ENCODE results near the gene ZNF546.
A peak's percentile ranks its signal among the peaks of the same experiment; 100 is the strongest.
"Not testable (repeated sequence)": the region's sequence is repeated elsewhere in the genome, so short reads cannot be mapped to it uniquely, and the experiment has no call there.

The ZNF546 gene

DNA sequence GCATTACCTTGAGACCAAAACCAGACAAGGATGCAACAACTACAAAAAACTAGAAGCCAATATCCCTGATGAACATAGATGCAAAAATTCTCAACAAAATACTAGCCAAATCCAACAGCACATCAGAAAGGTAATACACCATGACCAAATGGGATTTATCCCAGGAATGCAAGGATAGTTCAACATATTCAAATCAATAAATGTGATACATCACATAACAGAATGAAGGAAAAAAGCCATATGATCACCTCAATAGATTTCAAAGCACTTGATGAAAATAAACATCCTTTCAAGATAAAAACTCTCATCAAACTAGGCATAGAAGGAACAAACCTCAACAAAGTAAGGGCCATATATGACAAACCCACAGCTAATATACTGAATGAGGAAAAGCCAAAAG, 10.2 kb upstream of the ZNF546 start:
- DNase-seq (ENCODE audit: low spot score): no peak

- DNase-seq (ENCODE audit: low spot score): no peak
These were observed 9.7 kb upstream of the ZNF546 start for GRCh38 chr19:39987167-39987566.

DNA sequence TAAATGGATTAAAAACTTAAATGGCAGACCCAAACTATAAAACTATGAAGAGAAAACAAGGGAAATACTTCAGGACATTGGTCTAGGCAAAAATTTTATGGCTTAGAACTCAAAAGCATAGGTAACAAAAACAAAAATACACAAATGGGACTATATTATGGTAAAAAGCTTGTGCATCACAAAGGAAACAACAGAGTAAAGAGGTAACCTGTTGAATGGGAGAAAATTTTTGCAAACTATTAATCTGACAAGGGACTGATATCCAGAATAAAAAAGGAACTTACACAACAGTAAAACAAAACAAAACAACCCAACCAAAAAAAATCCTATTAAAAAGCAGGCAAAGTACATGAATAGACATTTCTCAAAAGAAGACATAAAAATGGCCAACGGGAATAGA, 9.3 kb upstream of the ZNF546 start:
- no peak for DNase-seq (ENCODE audit: low spot score)

- no peak for DNase-seq (ENCODE audit: low spot score)
These were observed 3.3 kb upstream of the ZNF546 start for GRCh38 chr19:39993605-39994004.

GRCh38 chr19:39994361-39994760, 2.5 kb upstream of the ZNF546 start:
- DNase-seq (ENCODE audit: low spot score): no peak

DNA sequence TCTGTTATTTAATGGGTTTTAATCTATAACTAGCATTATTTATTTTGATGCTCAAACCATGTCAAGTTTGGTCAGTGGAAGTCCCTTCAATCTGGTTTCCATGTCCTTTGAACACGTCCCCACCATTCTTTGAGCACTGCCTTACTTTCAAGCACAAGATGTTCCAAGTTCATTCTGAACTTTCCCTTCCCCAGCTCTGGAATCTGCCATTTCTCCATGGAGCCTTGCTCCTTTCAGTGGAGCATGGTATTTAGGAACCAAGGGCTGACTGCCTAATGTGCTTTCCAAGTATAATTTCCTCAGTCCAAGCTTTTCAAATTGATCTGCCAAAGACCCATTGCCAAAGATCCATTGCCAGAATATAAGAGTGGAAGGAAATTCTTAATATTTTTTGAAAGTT, 1.1 kb upstream of the ZNF546 start:
- no peak for DNase-seq (ENCODE audit: low spot score)

GRCh38 chr19:39996218-39996810, 546 bp upstream of the ZNF546 start:
- DNase-seq (ENCODE audit: low spot score): peak; percentile 45

GRCh38 chr19:39997638-39998216, 867 bp downstream of the ZNF546 start:
- peak; percentile 16 for DNase-seq (ENCODE audit: low spot score)

DNA sequence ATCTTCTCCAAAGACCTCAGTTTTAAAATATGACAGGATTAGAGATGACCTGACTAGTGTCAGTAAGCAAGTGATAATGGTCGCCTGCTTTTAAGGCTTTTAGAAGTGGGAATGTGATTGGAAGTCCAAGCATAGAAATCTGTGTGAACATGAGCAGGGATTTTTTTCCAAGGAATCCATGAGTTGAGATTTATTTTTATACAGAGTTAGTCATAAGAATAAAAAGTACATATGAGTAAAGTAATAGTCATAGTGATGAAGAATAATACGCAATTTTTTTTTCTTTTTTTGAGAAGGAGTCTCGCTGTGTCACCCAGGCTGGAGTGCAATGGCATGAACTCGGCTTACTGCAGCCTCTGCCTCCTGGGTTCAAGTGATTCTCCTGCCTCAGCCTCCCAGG, 1.6 kb downstream of the ZNF546 start:
- no peak for DNase-seq (ENCODE audit: low spot score)

DNA sequence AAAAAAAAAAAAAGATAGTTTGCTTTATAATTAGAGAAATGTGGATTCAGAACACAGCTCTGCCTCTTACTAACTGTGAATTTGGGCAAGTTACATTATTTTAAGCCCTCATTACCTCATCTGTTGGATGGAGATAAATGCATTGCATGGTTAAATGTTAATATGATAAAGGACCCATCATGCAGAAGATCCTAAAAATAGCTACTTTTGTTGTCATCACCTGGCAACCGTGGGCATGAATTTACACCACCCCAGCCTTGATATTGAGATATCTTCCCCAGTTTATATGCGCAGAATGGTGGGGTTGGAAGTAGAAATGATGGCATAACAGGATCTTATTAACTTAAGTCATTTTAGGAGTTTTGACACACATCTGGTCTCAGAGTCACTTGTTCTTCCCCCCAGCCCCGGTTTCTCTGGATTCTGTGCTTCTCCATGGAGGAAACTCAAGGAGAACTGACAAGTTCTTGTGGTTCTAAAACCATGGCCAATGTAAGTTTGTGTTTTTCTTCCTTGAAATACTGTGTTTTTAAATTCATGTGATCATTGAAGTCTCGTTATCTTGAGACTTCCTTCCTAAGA, 8.9 kb downstream of the ZNF546 start:
- DNase-seq (ENCODE audit: low spot score): no peak

GRCh38 chr19:40006273-40006691, 9.4 kb downstream of the ZNF546 start:
- DNase-seq (ENCODE audit: low spot score): peak; percentile 11

DNA sequence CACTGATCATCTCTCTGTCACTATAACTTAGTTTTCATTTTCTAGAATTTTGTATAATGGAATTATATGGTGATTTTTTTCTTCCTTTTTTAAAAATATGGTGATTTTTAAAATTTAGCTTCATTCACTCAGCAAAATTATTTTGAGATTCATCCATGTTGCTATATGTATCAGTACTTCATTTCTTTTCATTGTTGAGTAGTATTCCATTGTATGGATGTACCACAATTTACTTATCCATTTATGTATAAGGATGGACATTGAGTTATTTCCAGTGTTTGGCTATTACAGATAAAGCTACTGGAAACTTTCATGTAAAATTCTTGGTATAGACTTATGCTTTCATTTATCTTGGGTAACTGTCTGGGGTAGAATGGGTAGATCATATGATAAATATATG, 12.8 kb downstream of the ZNF546 start:
- DNase-seq (ENCODE audit: low spot score): no peak

GRCh38 chr19:40013991-40014390, 17.1 kb downstream of the ZNF546 start:
- DNase-seq (ENCODE audit: low spot score): no peak

DNA sequence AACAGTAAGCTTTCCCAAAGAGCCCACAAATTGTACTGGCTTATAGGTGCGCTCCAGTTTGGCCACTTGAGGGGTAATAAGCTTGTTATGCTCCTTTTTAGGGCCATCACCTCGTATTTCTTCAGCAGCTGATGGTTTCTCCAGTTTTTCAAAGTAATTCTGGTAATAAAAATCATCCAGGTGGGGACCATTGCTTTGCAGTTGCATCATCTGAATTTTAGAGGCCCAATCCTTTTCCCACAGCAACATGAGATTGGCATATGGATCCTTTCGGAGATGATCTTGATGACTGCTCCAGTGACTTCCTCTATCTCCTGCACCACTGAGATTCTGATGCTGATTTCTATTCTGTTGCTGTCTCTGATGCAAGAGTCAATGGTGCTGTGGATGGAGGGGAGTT, 27.1 kb downstream of the ZNF546 start:
- no peak for DNase-seq (ENCODE audit: low spot score)

GRCh38 chr19:40025938-40026596, 29.2 kb downstream of the ZNF546 start:
- DNase-seq (ENCODE audit: low spot score): no peak

DNA sequence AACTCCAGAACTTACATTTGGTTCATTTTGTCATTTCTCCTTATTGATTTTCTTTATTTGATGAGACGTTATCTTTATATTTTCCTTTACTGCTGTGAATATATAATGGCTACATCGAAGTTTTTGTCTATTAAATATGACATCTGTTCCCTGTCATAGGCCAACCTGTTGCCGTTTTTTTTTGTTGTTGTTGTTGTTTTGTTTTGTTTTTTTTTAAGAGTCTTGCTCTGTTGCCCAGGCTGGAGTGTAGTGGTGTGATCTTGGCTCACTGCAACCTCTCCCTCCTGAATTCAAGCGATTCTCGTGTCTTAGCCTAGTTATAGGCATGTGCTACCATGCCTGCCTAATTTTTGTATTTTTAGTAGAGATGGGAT, 29.7 kb downstream of the ZNF546 start:
- no peak for DNase-seq (ENCODE audit: low spot score)

- no peak for DNase-seq (ENCODE audit: low spot score)
These were observed 37.2 kb downstream of the ZNF546 start for GRCh38 chr19:40033989-40034560.

DNA sequence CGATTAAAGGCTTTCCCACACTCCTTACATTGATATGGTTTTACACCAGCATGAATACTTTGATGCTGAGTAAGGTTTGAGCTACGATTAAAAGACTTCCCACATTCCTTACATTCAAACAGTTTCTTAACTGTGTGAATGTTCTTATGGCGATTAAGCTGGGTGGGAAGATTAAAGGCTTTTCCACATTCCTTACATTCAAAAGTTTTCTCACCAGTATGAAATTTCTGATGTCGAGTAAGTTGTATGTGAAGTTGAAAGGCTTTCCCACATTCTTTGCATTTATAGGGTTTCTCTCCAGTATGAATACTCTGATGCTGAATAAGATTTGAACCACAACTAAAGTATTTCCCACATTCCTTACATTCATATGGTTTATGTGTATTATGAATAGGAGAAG, 39.1 kb downstream of the ZNF546 start:
- no peak for DNase-seq (ENCODE audit: low spot score)

DNA sequence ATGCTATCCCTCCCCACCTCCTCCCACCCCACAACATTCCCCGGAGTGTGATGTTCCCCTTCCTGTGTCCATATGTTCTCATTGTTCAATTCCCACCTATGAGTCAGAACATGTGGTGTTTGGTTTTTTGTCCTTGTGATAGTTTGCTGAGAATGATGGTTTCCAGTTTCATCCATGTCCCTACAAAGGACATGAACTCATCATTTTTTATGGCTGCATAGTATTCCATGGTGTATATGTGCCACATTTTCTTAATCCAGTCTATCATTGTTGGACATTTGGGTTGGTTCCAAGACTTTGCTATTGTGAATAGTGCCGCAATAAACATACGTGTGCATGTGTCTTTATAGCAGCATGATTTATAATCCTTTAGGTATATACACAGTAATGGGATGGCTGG, 41.2 kb downstream of the ZNF546 start:
- DNase-seq (ENCODE audit: low spot score): not testable (repeated sequence)

GRCh38 chr19:40041718-40042117, 44.9 kb downstream of the ZNF546 start:
- DNase-seq (ENCODE audit: low spot score): not testable (repeated sequence)

GRCh38 chr19:40053491-40053890, 56.6 kb downstream of the ZNF546 start:
- DNase-seq (ENCODE audit: low spot score): no peak

DNA sequence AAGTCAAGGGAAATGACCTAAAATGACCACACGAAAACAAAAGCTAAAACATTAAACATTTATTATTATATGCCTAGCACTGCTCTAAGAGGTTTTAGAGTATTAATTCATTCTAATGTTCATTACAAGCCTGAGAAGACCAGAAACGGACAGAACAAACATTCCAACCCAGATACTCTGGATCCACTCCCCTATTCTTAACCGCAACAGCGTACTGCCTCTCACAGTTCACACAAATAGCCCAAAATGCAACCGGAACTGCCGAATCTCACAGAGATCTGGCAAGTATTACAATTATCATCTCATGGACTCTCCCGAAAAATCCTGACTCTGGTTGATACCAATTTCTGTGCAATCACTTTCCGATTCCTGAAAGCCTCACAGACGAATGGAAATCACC, 57.8 kb downstream of the ZNF546 start:
- DNase-seq (ENCODE audit: low spot score): no peak

DNA sequence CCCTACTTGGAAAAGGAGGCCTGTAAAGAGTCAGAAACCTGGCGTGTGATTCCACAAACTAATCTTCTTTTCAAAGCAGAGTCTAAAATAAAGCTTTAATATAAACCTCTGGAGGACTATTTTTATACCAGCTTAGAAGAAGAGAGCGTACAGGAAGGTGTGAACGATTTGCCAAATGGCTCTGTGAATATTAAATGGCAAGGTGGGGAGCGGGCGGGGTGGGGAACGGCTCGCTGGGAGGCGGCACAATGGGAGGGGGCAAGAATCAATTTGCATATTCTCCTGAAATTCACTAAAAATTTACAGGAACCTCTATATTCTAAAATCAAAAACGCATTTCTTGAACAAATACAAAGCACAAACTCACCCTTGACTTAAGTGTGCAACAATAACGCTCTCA, 58.2 kb downstream of the ZNF546 start:
- DNase-seq (ENCODE audit: low spot score): no peak
